GM12878 (cell line): ENCODE results near the gene APOL4. TPM values are rescaled to one million over a fixed set of nuclear protein-coding genes. Genes with fewer than 3 reads are reported as not detected.

Experiments
- ATAC-seq: fragments of 200-7000 bp; cut with Tn5 transposase; 3 replicates; pipeline ENCODE4 v1.9.1; 2020; ENCODE audit warnings: mild to moderate bottlenecking, moderate library complexity
- BruUV-seq: library from RNA; stranded (reverse); fragments of 400-500 nt; replicated peaks from 2 replicates; lab custom pipeline; 2021; lab: Mats Ljungman, UMichigan
- CTCF ChIA-PET: fragments of 300-600 bp; sonication (Branson Sonifier 250); formaldehyde crosslinking; extraction: SDS; loops from one replicate; lab custom pipeline; 2021; ENCODE audit warnings: inconsistent platforms; lab: Yijun Ruan, JAX
- POLR2A ChIA-PET: fragments of 350-600 bp; formaldehyde crosslinking; extraction: SDS; loops from one replicate; lab custom pipeline; 2021; ENCODE audit warnings: inconsistent platforms; lab: Charles Lee
- RAD21 ChIA-PET: fragments of 300-600 bp; sonication (Branson Sonifier 250); formaldehyde crosslinking; loops from one replicate; lab custom pipeline; 2023; ENCODE audit warnings: antibody characterized with exemption; ENCODE audit not compliant: unreplicated experiment; lab: Charles Lee
- SMC1A ChIA-PET: fragments of 300-600 bp; sonication (Branson Sonifier 250); formaldehyde crosslinking; loops from one replicate; lab custom pipeline; 2023; ENCODE audit not compliant: unreplicated experiment, uncharacterized antibody; lab: Charles Lee
- DNase-seq: peaks from one replicate; pipeline ENCODE4 v3.0.0-alpha.2; 2011; ENCODE audit warnings: low read depth, low spot score
- FAIRE-seq: peaks from 3 replicates; lab custom pipeline; 2011; peaks lifted over from hg19 to GRCh38; lab: Jason Lieb, UNC
- H2AFZ ChIP-seq: 2 replicates; pipeline ENCODE4 v1.6.0; 2011; ENCODE audit warnings: low read depth, low read length, control low read depth; ENCODE audit not compliant: control insufficient read depth
- H3K27ac ChIP-seq: 2 replicates; pipeline ENCODE4 v1.5.1; 2011; ENCODE audit warnings: control low read depth; ENCODE audit not compliant: control insufficient read depth, insufficient read depth
- H3K27me3 ChIP-seq, 2 experiments: replicated peaks in 1 of 2; 2 replicates each; pipeline versions ENCODE4 v1.6.0 to v1.6.1; 2011; ENCODE audit warnings: low read length in 1 of 2; ENCODE audit not compliant: control insufficient read depth in 2 of 2, insufficient read depth in 2 of 2
- H3K36me3 ChIP-seq, 2 experiments: 2 replicates each; pipeline ENCODE4 v1.5.1; 2011; ENCODE audit warnings: low read length in 1 of 2; ENCODE audit not compliant: control insufficient read depth in 2 of 2, insufficient read depth in 2 of 2
- H3K4me1 ChIP-seq: 2 replicates; pipeline ENCODE4 v1.6.1; 2011; ENCODE audit warnings: mild to moderate bottlenecking, low read length, moderate library complexity, mixed read lengths; ENCODE audit not compliant: control insufficient read depth, insufficient read depth
- H3K4me2 ChIP-seq: 2 replicates; pipeline ENCODE4 v1.6.0; 2011; ENCODE audit warnings: control low read depth; ENCODE audit not compliant: control insufficient read depth, insufficient read depth
- H3K4me3 ChIP-seq: fragments of 200-600 bp; sonication (generic); 2 replicates; pipeline ENCODE4 v1.5.1; 2016
- H3K79me2 ChIP-seq: 2 replicates; pipeline ENCODE4 v1.6.0; 2011; ENCODE audit warnings: low read length; ENCODE audit not compliant: control insufficient read depth, insufficient read depth
- H3K9ac ChIP-seq: 2 replicates; pipeline ENCODE4 v1.8.0; 2011; ENCODE audit warnings: low read length, control low read depth, mixed read lengths; ENCODE audit not compliant: control insufficient read depth, insufficient read depth
- H3K9me3 ChIP-seq: replicated peaks from 3 replicates; pipeline ENCODE4 v1.5.1; 2011; ENCODE audit warnings: mild to moderate bottlenecking, low read length; ENCODE audit not compliant: control insufficient read depth, insufficient read depth
- H4K20me1 ChIP-seq: 2 replicates; pipeline ENCODE4 v1.6.0; 2011; ENCODE audit not compliant: control insufficient read depth, insufficient read depth
- BHLHE40 ChIP-seq, 2 experiments: fragments of 450-650 bp in 1 of 2; IDR thresholded peaks; 2 replicates each; pipeline ENCODE4 v1.6.1; 2011 to 2017; ENCODE audit warnings: low read depth in 2 of 2, borderline replicate concordance in 1 of 2, improper control_type of control experiment in 1 of 2, low read length in 1 of 2, mild to moderate bottlenecking in 1 of 2
- CHD2 ChIP-seq: IDR thresholded peaks from 2 replicates; pipeline ENCODE4 v1.6.1; 2011; ENCODE audit warnings: low read depth, low read length, improper control_type of control experiment, borderline replicate concordance
- MXI1 ChIP-seq: fragments of 150-350 bp; IDR thresholded peaks from 2 replicates; pipeline ENCODE4 v1.6.1; 2011; ENCODE audit warnings: low read depth, mild to moderate bottlenecking, inconsistent platforms, low read length, improper control_type of control experiment
- NR2F1 ChIP-seq: fragments of 450-650 bp; conservative IDR thresholded peaks from 2 replicates; pipeline ENCODE4 v1.6.1; 2017; ENCODE audit warnings: mild to moderate bottlenecking
- SMAD5 ChIP-seq: IDR thresholded peaks from 2 replicates; pipeline ENCODE4 v1.6.1; 2016; ENCODE audit warnings: antibody characterized with exemption, low read depth
- SREBF1 ChIP-seq: IDR thresholded peaks from 2 replicates; pipeline ENCODE4 v1.6.1; 2012; ENCODE audit warnings: mild to moderate bottlenecking, low read length
- TAF1 ChIP-seq: IDR thresholded peaks from 2 replicates; pipeline ENCODE4 v1.6.1; 2011; ENCODE audit warnings: mild to moderate bottlenecking, low read depth, low read length, borderline replicate concordance
- TCF7 ChIP-seq: IDR thresholded peaks from 2 replicates; pipeline ENCODE4 v1.6.1; 2014; ENCODE audit warnings: antibody characterized with exemption, borderline replicate concordance
- ZNF217 ChIP-seq: fragments of 450-650 bp; IDR thresholded peaks from 2 replicates; pipeline ENCODE4 v1.6.1; 2017; ENCODE audit warnings: antibody characterized with exemption, mild to moderate bottlenecking
- ZNF384 ChIP-seq: IDR thresholded peaks from 2 replicates; pipeline ENCODE4 v1.6.1; 2012; ENCODE audit warnings: low read depth, mild to moderate bottlenecking, low read length, improper control_type of control experiment, borderline replicate concordance
- ZSCAN29 ChIP-seq: fragments of 450-650 bp; IDR thresholded peaks from 2 replicates; pipeline ENCODE4 v1.6.1; 2017; ENCODE audit warnings: mild to moderate bottlenecking, moderate library complexity
- WGBS: methylation state at CpG from one replicate; pipeline ENCODE4 v1.1.6; 2016; ENCODE audit warnings: low lambda C conversion rate; ENCODE audit not compliant: insufficient replicate concordance, insufficient coverage; ENCODE audit errors: missing lambda C conversion rate; 5-methylcytosine and 5-hydroxymethylcytosine counted together
- in situ Hi-C: fragments of 300-500 bp; cut with MboI; formaldehyde crosslinking; loops from 9 replicates; pipeline ENCODE4 v1.14.3; 2018; ENCODE audit warnings: mixed read lengths
- intact Hi-C: fragments of 100-400 bp; cut with micrococcal nuclease; formaldehyde crosslinking; loops from one replicate; pipeline ENCODE4 v1.14.2; 2022; ENCODE audit not compliant: unreplicated experiment
- polyA plus RNA-seq, 11 experiments: library from polyadenylated mRNA; depleted of rRNA in 4 of 11; unstranded in 6 of 11; stranded (reverse) in 5 of 11; fragments of >200 nt; fragmentation: Nextera tagmentation in 4 of 11; fragmentation: Illumina TruSeq in 1 of 11; extraction: Ambion mirVana in 4 of 11; extraction: Trizol in 1 of 11; gene quantifications; 1 replicate in 1 of 11; 2 replicates in 10 of 11; pipeline versions ENCODE4 v1.2.1 to v1.2.3, GENCODE V29; 2011 to 2016; ENCODE audit warnings: inconsistent platforms in 2 of 11, missing spikeins in 2 of 11, low read depth in 1 of 11
- total RNA-seq, 4 experiments: library from RNA; depleted of rRNA in 3 of 4; stranded (reverse); fragments of >200 nt in 3 of 4; fragmentation: Illumina TruSeq in 1 of 4; extraction: Trizol in 1 of 4; gene quantifications; 2 replicates each; pipeline versions ENCODE4 v1.2.1 to v1.2.3, GENCODE V29; 2013 to 2021
- TF ChIP-seq, protein P1 (sequence below): fragments of 450-650 bp; conservative IDR thresholded peaks from 2 replicates; pipeline ENCODE4 v1.6.1; 2017; ENCODE audit warnings: mild to moderate bottlenecking, moderate library complexity
- TF ChIP-seq, protein P2 (sequence below): fragments of 450-650 bp; IDR thresholded peaks from 2 replicates; pipeline ENCODE4 v1.6.1; 2014; ENCODE audit warnings: mild to moderate bottlenecking
- TF ChIP-seq, protein P3 (sequence below): IDR thresholded peaks from 2 replicates; pipeline ENCODE4 v1.6.1; 2012; ENCODE audit warnings: low read length, inconsistent platforms

Gene APOL4
- total and polyA plus RNA-seq, 10 of the 15 experiments (the other 5 are each of a cell fraction or from before 2014, with no cell fraction given): 0.03 to 0.24 (median 0.19) TPM; not detected in 7

DNA sequence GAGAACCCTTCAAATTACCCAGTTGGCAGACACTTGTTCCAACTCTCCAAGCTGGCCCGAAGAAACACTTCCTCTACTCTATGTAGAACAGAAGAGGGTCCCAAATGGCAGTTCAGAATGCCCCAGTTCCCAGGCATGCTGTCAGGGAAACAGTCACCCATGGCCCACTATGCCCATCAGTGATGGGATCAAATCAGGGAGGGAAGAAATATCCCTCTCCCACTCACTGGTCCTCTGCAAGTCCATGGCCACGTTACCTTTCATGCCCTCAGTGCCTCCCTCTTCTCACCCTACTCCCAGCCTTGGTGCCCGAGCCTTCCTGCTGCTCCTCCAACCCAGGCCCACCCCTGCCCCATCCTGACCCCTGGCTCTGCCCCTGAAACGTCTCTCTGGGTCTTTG, 57.7 kb downstream of the APOL4 start:
- no peaks in the 10 kb centered on the region for H3K79me2 ChIP-seq
- TF ChIP-seq, protein P1, sequence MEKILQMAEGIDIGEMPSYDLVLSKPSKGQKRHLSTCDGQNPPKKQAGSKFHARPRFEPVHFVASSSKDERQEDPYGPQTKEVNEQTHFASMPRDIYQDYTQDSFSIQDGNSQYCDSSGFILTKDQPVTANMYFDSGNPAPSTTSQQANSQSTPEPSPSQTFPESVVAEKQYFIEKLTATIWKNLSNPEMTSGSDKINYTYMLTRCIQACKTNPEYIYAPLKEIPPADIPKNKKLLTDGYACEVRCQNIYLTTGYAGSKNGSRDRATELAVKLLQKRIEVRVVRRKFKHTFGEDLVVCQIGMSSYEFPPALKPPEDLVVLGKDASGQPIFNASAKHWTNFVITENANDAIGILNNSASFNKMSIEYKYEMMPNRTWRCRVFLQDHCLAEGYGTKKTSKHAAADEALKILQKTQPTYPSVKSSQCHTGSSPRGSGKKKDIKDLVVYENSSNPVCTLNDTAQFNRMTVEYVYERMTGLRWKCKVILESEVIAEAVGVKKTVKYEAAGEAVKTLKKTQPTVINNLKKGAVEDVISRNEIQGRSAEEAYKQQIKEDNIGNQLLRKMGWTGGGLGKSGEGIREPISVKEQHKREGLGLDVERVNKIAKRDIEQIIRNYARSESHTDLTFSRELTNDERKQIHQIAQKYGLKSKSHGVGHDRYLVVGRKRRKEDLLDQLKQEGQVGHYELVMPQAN: no peak
- TF ChIP-seq BHLHE40 (IDR thresholded peaks at IDR 0.05; ENCODE audit: borderline replicate concordance in 1 of 2, low read depth in 2 of 2, low read length in 1 of 2) (no peak), MXI1 (no peak), CHD2 (no peak), NR2F1 (no peak), ZNF384 (no peak), SMAD5 (no peak), ZNF217 (no peak), ZSCAN29 (no peak), TAF1 (no peak), TCF7 (no peak), SREBF1 (no peak)
- TF ChIP-seq, protein P2, sequence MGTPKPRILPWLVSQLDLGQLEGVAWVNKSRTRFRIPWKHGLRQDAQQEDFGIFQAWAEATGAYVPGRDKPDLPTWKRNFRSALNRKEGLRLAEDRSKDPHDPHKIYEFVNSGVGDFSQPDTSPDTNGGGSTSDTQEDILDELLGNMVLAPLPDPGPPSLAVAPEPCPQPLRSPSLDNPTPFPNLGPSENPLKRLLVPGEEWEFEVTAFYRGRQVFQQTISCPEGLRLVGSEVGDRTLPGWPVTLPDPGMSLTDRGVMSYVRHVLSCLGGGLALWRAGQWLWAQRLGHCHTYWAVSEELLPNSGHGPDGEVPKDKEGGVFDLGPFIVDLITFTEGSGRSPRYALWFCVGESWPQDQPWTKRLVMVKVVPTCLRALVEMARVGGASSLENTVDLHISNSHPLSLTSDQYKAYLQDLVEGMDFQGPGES: no peak
- TF ChIP-seq, protein P3, sequence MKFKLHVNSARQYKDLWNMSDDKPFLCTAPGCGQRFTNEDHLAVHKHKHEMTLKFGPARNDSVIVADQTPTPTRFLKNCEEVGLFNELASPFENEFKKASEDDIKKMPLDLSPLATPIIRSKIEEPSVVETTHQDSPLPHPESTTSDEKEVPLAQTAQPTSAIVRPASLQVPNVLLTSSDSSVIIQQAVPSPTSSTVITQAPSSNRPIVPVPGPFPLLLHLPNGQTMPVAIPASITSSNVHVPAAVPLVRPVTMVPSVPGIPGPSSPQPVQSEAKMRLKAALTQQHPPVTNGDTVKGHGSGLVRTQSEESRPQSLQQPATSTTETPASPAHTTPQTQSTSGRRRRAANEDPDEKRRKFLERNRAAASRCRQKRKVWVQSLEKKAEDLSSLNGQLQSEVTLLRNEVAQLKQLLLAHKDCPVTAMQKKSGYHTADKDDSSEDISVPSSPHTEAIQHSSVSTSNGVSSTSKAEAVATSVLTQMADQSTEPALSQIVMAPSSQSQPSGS: no peak
- peaks cover 11 to 22% of the 10 kb centered on the region in 2 experiments; a peak in 3 of 4 replicates for H3K36me3 ChIP-seq
- in situ Hi-C loops: loop anchor here (5.0 kb wide), 1 partner anchor 38 kb away; no protein-coding TSS in a partner anchor
- no peak overlapping the region for H3K27ac ChIP-seq
- no peak overlapping the region for H3K9ac ChIP-seq
- no peak for ATAC-seq
- no peak overlapping the region for H3K4me3 ChIP-seq
- H3K4me2 ChIP-seq: no peak overlapping the region
- no peaks in the 10 kb centered on the region for H3K4me1 ChIP-seq
- no peak overlapping the region for H2AFZ ChIP-seq
- ChIA-PET POLR2A (no interaction called here), CTCF (interaction anchor here (1.2 to 7.4 kb wide), 6 partner anchors 8 to 134 kb away, joined by 3 to 129 read pairs (median 5); no protein-coding TSS in a partner anchor), RAD21 (interaction anchor here (2.0 kb wide), 1 partner anchor 35 kb away, joined by 31 read pairs; no protein-coding TSS in a partner anchor), SMC1A (interaction anchor here (1.5 to 3.8 kb wide), 3 partner anchors 13 to 36 kb away, joined by 7 to 53 read pairs (median 23); no protein-coding TSS in a partner anchor)
- no peak for DNase-seq
- no peaks in the 10 kb centered on the region for H4K20me1 ChIP-seq
- 55% methylated on average over 4 of the region's 4 CpGs for WGBS
- no peaks in the 10 kb centered on the region for H3K9me3 ChIP-seq
- intact Hi-C loops: no loop called here
- no peak for FAIRE-seq
- BruUV-seq: no TSS peak
- H3K27me3 ChIP-seq: no peaks in the 10 kb centered on the region
